Measurements from ENCODE around the gene SCUBE2. TPM values are rescaled to one million over a fixed set of nuclear protein-coding genes. Genes with fewer than 3 reads are reported as not detected.

Gene SCUBE2
- polyA plus RNA-seq, 1 of the 3 experiments (the other 2 are of a cell fraction): 0.76 TPM

DNA sequence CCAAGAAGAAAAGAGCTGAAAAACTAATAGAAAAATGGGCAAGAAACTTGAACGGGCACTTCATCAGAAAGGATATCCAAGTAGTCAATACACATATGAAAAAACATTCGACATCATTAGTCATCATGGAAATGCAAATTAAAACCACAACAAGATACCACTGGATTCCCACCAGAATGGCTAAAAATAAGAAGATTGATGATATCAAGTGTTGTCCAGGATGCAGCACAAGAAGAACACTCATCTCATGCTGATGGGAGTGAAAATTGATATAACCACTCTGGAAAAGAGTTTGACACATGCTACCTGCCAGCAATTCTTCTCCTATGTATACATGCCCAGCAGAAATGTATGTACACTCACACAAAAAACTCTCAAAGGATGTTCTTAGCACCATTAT lies 26.9 kb upstream of the SCUBE2 start:
- DNase-seq: no peak
- H3K4me2 ChIP-seq: no peak overlapping the region
- no peaks in the 10 kb centered on the region for H3K27me3 ChIP-seq (ENCODE audit: insufficient read depth)
- CTCF ChIA-PET: interaction anchor here (0.5 to 2.3 kb wide), 3 partner anchors 20 to 102 kb away, joined by 3 to 7 read pairs (median 3); no protein-coding TSS in a partner anchor
- POLR2A ChIA-PET: no interaction called here
- no peaks in the 10 kb centered on the region for H3K79me2 ChIP-seq (ENCODE audit: insufficient read depth)
- no peak overlapping the region for H3K27ac ChIP-seq (ENCODE audit: low read depth in 2 of 2, low read length in 1 of 2)
- peaks cover 3% of the 10 kb centered on the region; the same call in 1 of the 2 replicates for H3K9me3 ChIP-seq
- no peaks in the 10 kb centered on the region for H4K20me1 ChIP-seq (ENCODE audit: insufficient read depth)
- no peaks in the 10 kb centered on the region for H3K4me1 ChIP-seq (ENCODE audit: control insufficient read depth in 1 of 2, insufficient read depth in 2 of 2, low read depth in 1 of 2, low read length in 1 of 2)
- H3K36me3 ChIP-seq (replicated peaks in 1 of 2; ENCODE audit: control insufficient read depth in 1 of 2, insufficient read depth in 2 of 2, low read length in 1 of 2): peaks cover 0 to 5% of the 10 kb centered on the region in 2 experiments
- 93% methylated on average over 2 of the region's 2 CpGs for WGBS (ENCODE audit: low lambda C conversion rate)
- H2AFZ ChIP-seq (ENCODE audit: low read depth): no peak overlapping the region
- H3K9ac ChIP-seq: no peak overlapping the region
- no peaks in the 10 kb centered on the region for H3F3A ChIP-seq (replicated peaks; ENCODE audit: insufficient read depth)
- no peaks in the 10 kb centered on the region for H3K9me2 ChIP-seq
- TF ChIP-seq MXI1 (IDR thresholded peaks at IDR 0.05; ENCODE audit: low read depth, low read length) (no peak), JUND (IDR thresholded peaks at IDR 0.05) (no peak), RAD21 (IDR thresholded peaks at IDR 0.05; ENCODE audit: low read length) (no peak), FOSL2 (IDR thresholded peaks at IDR 0.05; ENCODE audit: borderline replicate concordance, low read depth) (no peak), EZH2phosphoT487 (IDR thresholded peaks at IDR 0.05; ENCODE audit: borderline replicate concordance, low read depth) (no peak), CHD2 (IDR thresholded peaks at IDR 0.05; ENCODE audit: low read length, partially characterized antibody) (no peak), GABPA (IDR thresholded peaks at IDR 0.05; ENCODE audit: low read depth) (no peak), SIN3A (IDR thresholded peaks at IDR 0.05; ENCODE audit: borderline replicate concordance, low read depth, low read length) (no peak), ELF1 (IDR thresholded peaks at IDR 0.05) (no peak), EP300 (IDR thresholded peaks at IDR 0.05; ENCODE audit: borderline replicate concordance in 1 of 2, low read depth in 1 of 2, low read length in 1 of 2) (no peak), ZBTB33 (IDR thresholded peaks at IDR 0.05; ENCODE audit: borderline replicate concordance, low read depth) (no peak), FOXM1 (IDR thresholded peaks at IDR 0.05; ENCODE audit: low read depth) (no peak), GATA2 (CRISPR knock-in tag; IDR thresholded peaks at IDR 0.05) (no peak), RCOR1 (IDR thresholded peaks at IDR 0.05; ENCODE audit: low read length) (no peak), USF1 (IDR thresholded peaks at IDR 0.05; ENCODE audit: borderline replicate concordance, low read depth) (no peak)
- TF ChIP-seq, protein P1, sequence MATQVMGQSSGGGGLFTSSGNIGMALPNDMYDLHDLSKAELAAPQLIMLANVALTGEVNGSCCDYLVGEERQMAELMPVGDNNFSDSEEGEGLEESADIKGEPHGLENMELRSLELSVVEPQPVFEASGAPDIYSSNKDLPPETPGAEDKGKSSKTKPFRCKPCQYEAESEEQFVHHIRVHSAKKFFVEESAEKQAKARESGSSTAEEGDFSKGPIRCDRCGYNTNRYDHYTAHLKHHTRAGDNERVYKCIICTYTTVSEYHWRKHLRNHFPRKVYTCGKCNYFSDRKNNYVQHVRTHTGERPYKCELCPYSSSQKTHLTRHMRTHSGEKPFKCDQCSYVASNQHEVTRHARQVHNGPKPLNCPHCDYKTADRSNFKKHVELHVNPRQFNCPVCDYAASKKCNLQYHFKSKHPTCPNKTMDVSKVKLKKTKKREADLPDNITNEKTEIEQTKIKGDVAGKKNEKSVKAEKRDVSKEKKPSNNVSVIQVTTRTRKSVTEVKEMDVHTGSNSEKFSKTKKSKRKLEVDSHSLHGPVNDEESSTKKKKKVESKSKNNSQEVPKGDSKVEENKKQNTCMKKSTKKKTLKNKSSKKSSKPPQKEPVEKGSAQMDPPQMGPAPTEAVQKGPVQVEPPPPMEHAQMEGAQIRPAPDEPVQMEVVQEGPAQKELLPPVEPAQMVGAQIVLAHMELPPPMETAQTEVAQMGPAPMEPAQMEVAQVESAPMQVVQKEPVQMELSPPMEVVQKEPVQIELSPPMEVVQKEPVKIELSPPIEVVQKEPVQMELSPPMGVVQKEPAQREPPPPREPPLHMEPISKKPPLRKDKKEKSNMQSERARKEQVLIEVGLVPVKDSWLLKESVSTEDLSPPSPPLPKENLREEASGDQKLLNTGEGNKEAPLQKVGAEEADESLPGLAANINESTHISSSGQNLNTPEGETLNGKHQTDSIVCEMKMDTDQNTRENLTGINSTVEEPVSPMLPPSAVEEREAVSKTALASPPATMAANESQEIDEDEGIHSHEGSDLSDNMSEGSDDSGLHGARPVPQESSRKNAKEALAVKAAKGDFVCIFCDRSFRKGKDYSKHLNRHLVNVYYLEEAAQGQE (IDR thresholded peaks at IDR 0.05; ENCODE audit: low read depth, low read length): no peak
- no peak overlapping the region for H3K4me3 ChIP-seq (ENCODE audit: low read depth in 2 of 2, low read length in 1 of 2)

Measured in SK-N-SH (cell line).